GM21528 (cell line): ENCODE measurements around the gene LRRC28.

ENCODE experiments used
- ATAC-seq: cut with Tn5 transposase; IDR thresholded peaks from one replicate; pipeline ENCODE4 v1.9.1; 2021; ENCODE audit warnings: mild to moderate bottlenecking, moderate library complexity; ENCODE audit not compliant: unreplicated experiment, low FRiP score

LRRC28 gene

GRCh38 chr15:99296386-99296785 lies 45.1 kb downstream of the LRRC28 start:
- no peak for ATAC-seq

GRCh38 chr15:99303907-99304306 lies 52.6 kb downstream of the LRRC28 start:
- no peak for ATAC-seq

- no peak for ATAC-seq
Measured at GRCh38 chr15:99305761-99306505, 54.7 kb downstream of the LRRC28 start.

- ATAC-seq: no peak
Measured at GRCh38 chr15:99306694-99307338, 55.5 kb downstream of the LRRC28 start.

GRCh38 chr15:99307735-99308134 lies 56.5 kb downstream of the LRRC28 start:
- ATAC-seq: no peak

GRCh38 chr15:99310745-99311144 lies 59.5 kb downstream of the LRRC28 start:
- no peak for ATAC-seq

- ATAC-seq: no peak
Measured at GRCh38 chr15:99312228-99312627, 60.9 kb downstream of the LRRC28 start.

GRCh38 chr15:99312794-99313193 lies 61.5 kb downstream of the LRRC28 start:
- no peak for ATAC-seq

- no peak for ATAC-seq
Measured at GRCh38 chr15:99315636-99316035, 64.4 kb downstream of the LRRC28 start.

GRCh38 chr15:99320374-99321215 lies 69.3 kb downstream of the LRRC28 start:
- no peak for ATAC-seq

GRCh38 chr15:99321468-99321867 lies 70.2 kb downstream of the LRRC28 start:
- no peak for ATAC-seq

- ATAC-seq: no peak
Measured at GRCh38 chr15:99322643-99323405, 71.5 kb downstream of the LRRC28 start.

GRCh38 chr15:99324082-99324620 lies 72.9 kb downstream of the LRRC28 start:
- ATAC-seq: peak; percentile 62

- ATAC-seq: no peak
Measured at GRCh38 chr15:99324700-99325099, 73.4 kb downstream of the LRRC28 start.

GRCh38 chr15:99326235-99326634 lies 75.0 kb downstream of the LRRC28 start:
- no peak for ATAC-seq

GRCh38 chr15:99328106-99329072 lies 77.1 kb downstream of the LRRC28 start:
- no peak for ATAC-seq

GRCh38 chr15:99331381-99331780 lies 80.1 kb downstream of the LRRC28 start:
- no peak for ATAC-seq

GRCh38 chr15:99333413-99333812 lies 82.1 kb downstream of the LRRC28 start:
- ATAC-seq: no peak

GRCh38 chr15:99333981-99334380 lies 82.7 kb downstream of the LRRC28 start:
- no peak for ATAC-seq
